Hepatocyte (in vitro differentiated cells): ENCODE data around the gene MYO5A. TPM values are rescaled to one million over a fixed set of nuclear protein-coding genes. Genes with fewer than 3 reads are reported as not detected.
"Not testable (repeated sequence)": the region's sequence is repeated elsewhere in the genome, so short reads cannot be mapped to it uniquely, and the experiment has no call there.

Source experiments
- DNase-seq: peaks from one replicate; pipeline ENCODE4 v3.0.0-alpha.2; 2016; ENCODE audit warnings: low spot score
- H2AFZ ChIP-seq: fragments of 200-600 bp; sonication (generic); 2 replicates; pipeline ENCODE4 v1.6.0; 2016; ENCODE audit warnings: antibody characterized with exemption, mild to moderate bottlenecking
- H3K27ac ChIP-seq: fragments of 200-600 bp; sonication (generic); 2 replicates; pipeline ENCODE4 v1.5.1; 2016; ENCODE audit warnings: mild to moderate bottlenecking
- H3K27me3 ChIP-seq: fragments of 200-600 bp; sonication (generic); 2 replicates; pipeline ENCODE4 v1.6.1; 2016
- H3K36me3 ChIP-seq: fragments of 200-600 bp; sonication (generic); replicated peaks from 2 replicates; pipeline ENCODE4 v1.5.1; 2016; ENCODE audit warnings: low read depth; ENCODE audit not compliant: insufficient read depth
- H3K4me1 ChIP-seq: fragments of 200-600 bp; sonication (generic); 2 replicates; pipeline ENCODE4 v1.5.1; 2016; ENCODE audit warnings: mild to moderate bottlenecking, moderate library complexity; ENCODE audit not compliant: insufficient read depth
- H3K4me2 ChIP-seq: fragments of 200-600 bp; sonication (generic); 2 replicates; pipeline ENCODE4 v1.6.0; 2016
- H3K4me3 ChIP-seq: fragments of 200-600 bp; sonication (generic); 2 replicates; pipeline ENCODE4 v1.5.1; 2016; ENCODE audit warnings: mild to moderate bottlenecking
- H3K79me2 ChIP-seq: fragments of 200-600 bp; sonication (generic); 2 replicates; pipeline ENCODE4 v1.6.0; 2017; ENCODE audit warnings: mild to moderate bottlenecking
- H3K9me2 ChIP-seq: fragments of 200-600 bp; sonication (generic); replicated peaks from 2 replicates; pipeline ENCODE4 v1.6.0; 2017; ENCODE audit warnings: mild to moderate bottlenecking; ENCODE audit not compliant: insufficient read depth
- H3K9me3 ChIP-seq: fragments of 200-600 bp; sonication (generic); 2 replicates; pipeline ENCODE4 v1.5.1; 2016; ENCODE audit warnings: low read depth, mild to moderate bottlenecking
- H4K20me1 ChIP-seq: fragments of 200-600 bp; sonication (generic); 2 replicates; pipeline ENCODE4 v1.6.0; 2016; ENCODE audit warnings: mild to moderate bottlenecking; ENCODE audit not compliant: insufficient read depth, poor library complexity, severe bottlenecking
- CTCF ChIP-seq: fragments of 200-600 bp; sonication (generic); IDR thresholded peaks from 2 replicates; pipeline ENCODE4 v1.5.1; 2016; ENCODE audit warnings: antibody characterized with exemption, mild to moderate bottlenecking; ENCODE audit not compliant: poor library complexity
- EZH2 ChIP-seq: fragments of 200-600 bp; sonication (generic); IDR thresholded peaks from 2 replicates; pipeline ENCODE4 v1.6.1; 2016; ENCODE audit warnings: antibody characterized with exemption, mild to moderate bottlenecking, borderline replicate concordance
- EZH2phosphoT487 ChIP-seq: fragments of 200-600 bp; sonication (generic); IDR thresholded peaks from one replicate; pipeline ENCODE4 v1.6.1; 2018; ENCODE audit warnings: antibody characterized with exemption, mild to moderate bottlenecking, low read depth, moderate library complexity; ENCODE audit not compliant: unreplicated experiment, severe bottlenecking
- WGBS: methylation state at CpG from one replicate; pipeline ENCODE4 v1.1.6; 2016; ENCODE audit warnings: low lambda C conversion rate; ENCODE audit errors: missing lambda C conversion rate; 5-methylcytosine and 5-hydroxymethylcytosine counted together
- polyA plus RNA-seq: library from polyadenylated mRNA; unstranded; fragments of >200 nt; fragmentation: Nextera tagmentation; extraction: Ambion mirVana; gene quantifications from 2 replicates; pipeline ENCODE4 v1.2.1, GENCODE V29; 2016
- total RNA-seq: library from RNA; depleted of rRNA; stranded (reverse); fragments of >200 nt; gene quantifications from 2 replicates; pipeline ENCODE4 v1.2.3, GENCODE V29; 2014

The MYO5A gene
- total and polyA plus RNA-seq, 2 experiments from 2014 or later = 3.7 to 14.8 TPM

- Histone ChIP-seq H3K9me3 (no peaks in the 10 kb centered on the region), H3K27ac (no peak overlapping the region), H3K9me2 (no peaks in the 10 kb centered on the region), H3K4me2 (no peak overlapping the region), H3K4me1 (no peaks in the 10 kb centered on the region), H3K79me2 (no peaks in the 10 kb centered on the region), H3K27me3 (no peaks in the 10 kb centered on the region), H3K36me3 (no peaks in the 10 kb centered on the region), H2AFZ (no peak overlapping the region), H4K20me1 (no peaks in the 10 kb centered on the region), H3K4me3 (no peak overlapping the region)
- TF ChIP-seq EZH2phosphoT487 = no peak
- TF ChIP-seq CTCF = peak; percentile 15
- no peak for DNase-seq
Measured at GRCh38 chr15:52463638-52464037, 65.0 kb downstream of the MYO5A start.

DNA sequence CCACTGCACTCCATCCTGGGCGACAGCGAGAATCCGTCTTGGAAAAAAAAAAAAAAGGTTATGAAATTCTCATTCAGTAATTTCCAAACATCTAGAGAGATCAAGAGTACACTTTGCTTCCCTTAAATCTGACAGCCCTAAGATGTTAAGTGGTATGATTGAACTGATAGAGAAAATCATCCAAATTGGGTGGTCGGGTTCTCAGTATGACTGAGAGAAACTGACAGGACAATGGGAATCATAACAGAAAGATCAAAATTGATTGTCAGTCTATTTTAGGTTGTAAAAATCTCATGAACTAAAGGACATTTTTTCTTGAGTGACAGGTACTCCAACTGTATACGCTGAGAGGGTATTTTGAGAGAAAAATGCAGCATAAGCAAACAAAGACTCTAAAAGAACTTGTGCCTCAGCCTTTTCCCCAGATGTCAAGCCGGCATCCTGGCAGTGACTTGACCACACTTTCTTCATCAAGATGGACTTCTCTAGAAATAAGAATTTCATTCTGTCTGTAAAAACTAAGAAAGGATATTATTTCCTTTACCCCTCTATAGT is 65.8 kb downstream of the MYO5A start:
- Histone ChIP-seq H3K4me3 (no peak overlapping the region), H3K4me1 (no peaks in the 10 kb centered on the region), H3K27me3 (no peaks in the 10 kb centered on the region), H3K4me2 (no peak overlapping the region), H3K9me3 (no peaks in the 10 kb centered on the region), H3K79me2 (no peaks in the 10 kb centered on the region), H4K20me1 (no peaks in the 10 kb centered on the region), H3K9me2 (no peaks in the 10 kb centered on the region), H3K36me3 (no peaks in the 10 kb centered on the region), H2AFZ (no peak overlapping the region), H3K27ac (no peak overlapping the region)
- no peak for DNase-seq
- WGBS = 89% methylated on average over 6 of the region's 6 CpGs
- TF ChIP-seq CTCF = no peak
- no peak for TF ChIP-seq EZH2
- TF ChIP-seq EZH2phosphoT487 = no peak

GRCh38 chr15:52459701-52460100 is 69.0 kb downstream of the MYO5A start:
- not testable (repeated sequence) for H3K27ac ChIP-seq, H3K4me3 ChIP-seq, H4K20me1 ChIP-seq, H3K4me1 ChIP-seq, H3K79me2 ChIP-seq, H3K9me2 ChIP-seq, H3K36me3 ChIP-seq, H3K9me3 ChIP-seq, H3K27me3 ChIP-seq, H2AFZ ChIP-seq, H3K4me2 ChIP-seq, DNase-seq
- WGBS = 97% methylated on average over 9 of the region's 31 CpGs

- not testable (repeated sequence) for H3K4me1 ChIP-seq, H3K79me2 ChIP-seq
Measured at GRCh38 chr15:52459265-52459664, 69.4 kb downstream of the MYO5A start.

More at GRCh38 chr15:52459265-52459664, 69.4 kb downstream of the MYO5A start:
- H3K9me2 ChIP-seq, H2AFZ ChIP-seq, H3K36me3 ChIP-seq, H3K27me3 ChIP-seq, H3K9me3 ChIP-seq, H3K4me3 ChIP-seq, DNase-seq, H3K27ac ChIP-seq, H4K20me1 ChIP-seq, H3K4me2 ChIP-seq: not testable (repeated sequence)
- WGBS = 71% methylated on average over 9 of the region's 9 CpGs
